ENCODE data around the gene ACTA2. TPM values are rescaled to one million over a fixed set of nuclear protein-coding genes. Genes with fewer than 3 reads are reported as not detected.

The ACTA2 gene
- 11.2 and 15.6 TPM in 2 replicates for total RNA-seq (2014; rRNA removed; shearing (Covaris generic))

DNA sequence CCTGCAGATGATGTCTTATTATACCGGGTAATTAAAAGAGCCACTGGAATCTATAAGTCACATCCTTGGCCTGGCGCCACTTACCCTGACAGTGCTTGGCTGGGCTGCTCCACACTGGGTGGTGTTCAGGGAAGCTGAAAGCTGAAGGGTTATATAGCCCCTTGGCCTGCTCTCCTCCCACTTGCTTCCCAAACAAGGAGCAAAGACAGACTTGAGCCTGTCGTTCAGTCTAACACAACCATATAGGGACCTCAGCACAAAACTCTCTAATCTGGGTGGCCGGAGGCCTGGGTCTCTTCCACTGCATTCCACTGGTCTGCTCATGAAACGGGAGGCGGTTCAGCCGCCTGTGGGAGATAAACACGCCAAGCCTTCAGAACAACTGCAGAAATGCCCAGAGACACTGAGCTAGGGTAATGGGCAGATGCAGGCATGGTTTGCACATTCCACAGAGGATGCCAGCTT is at the start of gene ACTA2:
TSS of gene ACTA2 (minus strand) at position 127 of the 465 bp plus-strand sequence. CDS start 3,843 bp downstream, outside the sequence.
- peak; percentile 26 for DNase-seq (ENCODE audit: low spot score)

DNA sequence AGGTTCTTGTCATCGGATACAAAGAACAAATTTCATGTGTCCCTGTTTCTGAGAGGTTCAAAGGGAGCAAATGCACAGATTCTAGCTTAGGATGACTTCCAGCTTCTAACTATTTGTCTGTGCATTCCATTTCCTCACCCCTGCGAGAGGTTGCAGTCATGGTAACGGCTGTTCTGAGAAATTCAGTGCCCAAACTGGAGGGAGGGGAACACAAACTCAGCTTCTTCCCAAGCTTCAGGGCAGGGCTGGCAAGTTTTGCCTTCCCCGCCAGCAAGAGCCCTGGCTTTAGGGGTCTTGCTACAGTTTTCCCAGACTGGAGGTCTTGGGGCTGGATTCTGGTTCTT is 49.1 kb upstream of the ACTA2 start:
- DNase-seq (ENCODE audit: low spot score), result no peak

DNA sequence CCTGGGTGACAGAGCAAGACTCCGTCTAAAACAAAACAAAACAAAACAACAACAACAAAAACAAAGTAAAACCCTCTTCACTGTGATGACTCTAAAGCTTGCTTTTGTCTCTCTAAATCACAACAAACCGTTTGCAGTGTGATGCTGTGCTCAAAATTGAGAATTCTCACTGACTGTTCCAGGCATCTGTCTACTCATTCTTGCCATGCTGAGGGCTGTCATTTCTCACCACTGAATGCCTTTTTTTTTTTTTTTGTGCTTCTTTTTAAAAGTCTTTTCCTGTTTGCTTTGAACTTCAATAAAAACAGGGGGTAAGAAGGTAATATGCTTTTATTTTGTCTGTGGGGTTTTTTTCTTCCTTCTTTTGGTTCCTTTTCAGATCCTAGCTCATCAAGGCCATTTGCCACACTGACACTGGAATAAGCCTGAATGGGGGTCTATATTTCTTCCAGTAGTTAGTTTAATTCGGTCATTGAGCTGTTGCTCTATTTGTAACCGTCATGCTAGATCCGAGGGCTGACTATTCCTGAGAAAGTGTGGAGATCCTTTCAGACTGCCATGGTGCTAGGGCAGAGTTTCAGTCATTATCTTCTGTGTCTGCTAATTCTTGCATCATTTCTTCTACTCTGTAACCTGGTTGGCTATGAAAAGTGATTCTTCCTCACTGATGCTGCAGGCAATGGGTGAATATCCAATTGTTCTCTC is 48.6 kb upstream of the ACTA2 start:
- no peak for DNase-seq (ENCODE audit: low spot score)

DNA sequence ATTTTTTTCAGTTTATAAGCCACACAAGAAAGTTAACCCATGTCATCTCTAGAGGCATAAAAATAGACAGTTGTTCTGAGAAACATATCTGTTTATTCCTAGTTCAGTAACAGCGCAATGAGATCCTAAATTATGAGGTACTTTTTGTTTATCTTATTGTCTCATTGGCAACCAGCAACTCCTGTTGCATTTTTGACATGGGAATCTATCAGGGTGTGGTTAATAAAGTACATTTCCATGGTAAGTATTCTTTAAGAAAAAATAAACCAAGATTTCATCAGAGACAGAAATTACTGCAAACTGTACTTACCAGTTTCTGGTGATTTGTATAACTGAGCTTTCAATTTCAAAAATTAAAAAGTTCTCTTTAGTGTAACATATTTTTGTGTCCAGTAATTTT is 47.1 kb upstream of the ACTA2 start:
- DNase-seq (ENCODE audit: low spot score), result no peak

DNA sequence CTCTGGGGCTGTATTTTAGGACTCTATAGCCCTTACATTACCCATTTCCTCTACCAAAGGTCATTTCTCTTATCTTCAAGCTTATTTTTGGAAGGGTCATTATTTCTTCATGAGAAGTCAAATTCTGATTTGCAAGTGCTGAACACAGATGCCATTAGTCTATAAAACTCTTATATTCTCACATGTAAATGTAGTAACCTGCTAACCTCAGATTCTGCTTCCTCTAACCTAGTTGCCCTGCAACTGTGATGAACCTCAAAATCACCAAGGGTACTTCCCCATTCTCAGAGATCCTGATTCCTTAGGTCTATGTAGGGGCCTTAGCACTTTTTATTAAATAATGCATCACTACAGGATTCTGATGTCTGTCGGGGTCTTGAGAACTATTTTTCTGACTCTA is 44.4 kb upstream of the ACTA2 start:
- DNase-seq (ENCODE audit: low spot score), result no peak

DNA sequence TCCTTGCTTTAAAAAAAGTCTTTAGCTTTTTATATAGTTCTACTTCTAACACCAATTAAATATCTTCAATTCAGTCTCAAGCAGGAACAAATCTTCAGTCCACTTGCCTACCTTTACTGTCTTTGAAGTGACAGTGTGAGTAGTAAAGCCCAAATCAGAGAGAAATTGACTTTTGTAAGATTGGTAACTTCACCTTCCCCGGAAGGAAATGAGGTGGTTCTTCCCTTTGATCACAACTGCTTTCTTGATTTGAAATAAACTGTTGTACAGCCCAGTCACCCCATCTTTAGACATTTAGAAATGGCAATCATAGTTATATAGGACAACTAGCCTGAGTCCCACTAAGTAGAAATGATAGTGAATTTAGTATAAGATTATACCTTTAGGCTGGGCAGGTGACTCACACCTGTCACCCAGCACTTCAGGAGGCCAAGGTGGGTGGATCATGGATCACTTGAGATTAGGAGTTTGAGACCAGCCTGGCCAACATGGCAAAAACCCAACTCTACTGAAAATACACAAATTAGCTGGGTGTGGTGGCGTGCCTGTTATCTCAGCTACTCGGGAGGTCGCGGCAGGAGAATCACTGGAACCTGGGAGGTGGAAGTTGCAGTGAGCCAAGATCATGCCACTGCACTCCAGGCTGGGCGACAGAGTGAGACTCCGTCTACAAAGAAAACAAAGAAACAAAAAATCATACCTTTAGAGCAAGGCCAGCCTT is 42.7 kb upstream of the ACTA2 start:
- DNase-seq (ENCODE audit: low spot score), result no peak

DNA sequence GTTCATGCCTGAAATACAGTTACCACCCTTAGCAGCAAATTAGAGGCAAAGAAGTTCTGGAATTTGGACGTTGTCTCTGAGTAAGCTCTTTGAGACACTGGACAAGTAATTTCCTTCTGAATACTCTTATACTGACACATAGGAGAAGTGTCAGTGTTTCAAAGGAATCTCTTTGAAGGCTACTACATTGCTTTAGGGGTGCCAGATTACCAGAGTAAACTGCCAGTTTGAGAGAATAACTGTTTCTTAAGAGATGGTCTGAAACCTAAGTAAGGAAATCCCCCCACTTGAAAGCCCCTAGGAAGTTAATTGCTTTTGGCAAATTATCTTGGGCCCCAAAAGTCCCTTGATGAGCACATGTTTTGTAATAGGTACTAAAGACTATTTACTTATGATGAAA is 41.4 kb upstream of the ACTA2 start:
- no peak for DNase-seq (ENCODE audit: low spot score)

DNA sequence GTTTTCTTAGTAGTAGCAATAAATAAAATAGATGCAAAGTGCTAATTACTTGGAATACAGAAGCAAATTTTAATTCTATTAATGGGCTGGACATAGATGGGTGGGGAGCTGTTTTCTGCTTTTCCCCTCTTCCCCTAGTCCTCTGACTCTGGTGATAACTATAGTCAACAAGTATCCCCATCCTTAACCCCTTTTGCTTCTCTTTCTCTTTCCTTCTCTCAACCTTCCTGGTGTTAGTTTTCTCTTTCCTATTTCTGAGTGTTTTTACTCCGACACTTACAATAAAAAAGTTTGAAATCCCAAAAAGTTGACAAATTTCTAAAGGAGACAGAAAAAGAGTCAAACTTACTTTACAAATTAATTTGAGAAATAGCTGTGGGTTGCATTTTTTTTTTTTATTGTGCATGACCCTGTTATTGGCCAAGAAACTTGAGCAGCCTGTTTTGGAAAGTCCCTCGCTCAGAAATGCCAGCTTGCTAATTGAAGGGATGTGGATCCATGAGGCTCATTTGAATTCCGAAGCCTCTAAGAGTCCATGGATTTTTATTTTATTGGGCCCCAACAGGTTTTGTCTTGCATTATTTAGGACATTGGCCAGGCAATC is 40.5 kb upstream of the ACTA2 start:
- no peak for DNase-seq (ENCODE audit: low spot score)

DNA sequence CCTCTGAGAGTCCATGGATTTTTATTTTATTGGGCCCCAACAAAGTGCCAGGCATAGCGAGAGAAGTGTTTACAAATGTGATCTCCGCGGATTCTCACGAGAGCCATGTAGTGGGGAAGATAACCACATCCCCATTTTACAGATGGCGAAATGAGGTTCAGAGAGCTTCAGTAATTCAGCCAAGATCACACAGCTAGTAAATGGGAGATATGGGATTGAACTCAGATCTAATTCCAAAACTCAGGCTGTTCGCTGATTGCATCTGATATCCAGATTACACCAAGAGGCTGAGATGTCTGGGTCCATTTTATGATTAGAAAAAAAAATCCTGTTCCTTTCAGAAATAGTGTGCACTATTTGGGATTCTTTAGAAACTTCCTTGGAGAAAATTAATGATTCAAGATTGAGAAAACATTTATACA is 39.3 kb upstream of the ACTA2 start:
- DNase-seq (ENCODE audit: low spot score), result no peak

DNA sequence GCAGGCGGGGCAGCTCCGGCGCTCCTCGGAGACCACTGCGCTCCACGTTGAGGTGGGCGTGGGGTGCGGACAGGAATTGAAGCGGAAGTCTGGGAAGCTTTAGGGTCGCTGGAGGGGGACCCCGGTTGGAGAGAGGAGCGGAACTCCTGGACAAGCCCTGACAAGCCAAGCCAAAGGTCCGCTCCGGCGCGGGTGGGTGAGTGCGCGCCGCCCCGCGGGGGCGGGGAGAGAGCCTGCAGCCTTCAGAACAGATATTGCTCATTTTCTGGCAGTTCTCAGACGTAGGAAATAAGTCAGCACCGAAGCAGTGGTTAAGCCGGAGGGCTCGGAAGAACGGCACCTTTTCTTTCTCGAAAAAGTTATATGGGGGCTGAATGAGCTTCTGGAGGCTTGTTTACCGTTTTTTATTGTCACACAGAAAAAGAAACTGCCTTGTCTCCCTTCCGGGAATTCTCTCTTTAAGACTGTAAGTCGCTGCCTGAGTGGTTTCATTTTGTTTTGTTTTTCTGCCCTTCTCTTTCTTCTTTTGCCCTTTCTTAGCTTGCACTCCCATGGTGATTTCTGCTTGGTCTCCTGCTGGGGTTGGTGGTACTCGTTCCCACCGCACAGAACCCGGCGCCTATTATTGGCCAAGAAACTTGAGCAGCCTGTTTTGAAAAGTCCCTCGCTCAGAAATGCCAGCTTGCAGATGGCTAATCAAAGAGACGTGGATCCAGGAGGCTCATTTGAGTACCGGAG is 38.8 kb upstream of the ACTA2 start:
- DNase-seq (ENCODE audit: low spot score), result peak; percentile 42

DNA sequence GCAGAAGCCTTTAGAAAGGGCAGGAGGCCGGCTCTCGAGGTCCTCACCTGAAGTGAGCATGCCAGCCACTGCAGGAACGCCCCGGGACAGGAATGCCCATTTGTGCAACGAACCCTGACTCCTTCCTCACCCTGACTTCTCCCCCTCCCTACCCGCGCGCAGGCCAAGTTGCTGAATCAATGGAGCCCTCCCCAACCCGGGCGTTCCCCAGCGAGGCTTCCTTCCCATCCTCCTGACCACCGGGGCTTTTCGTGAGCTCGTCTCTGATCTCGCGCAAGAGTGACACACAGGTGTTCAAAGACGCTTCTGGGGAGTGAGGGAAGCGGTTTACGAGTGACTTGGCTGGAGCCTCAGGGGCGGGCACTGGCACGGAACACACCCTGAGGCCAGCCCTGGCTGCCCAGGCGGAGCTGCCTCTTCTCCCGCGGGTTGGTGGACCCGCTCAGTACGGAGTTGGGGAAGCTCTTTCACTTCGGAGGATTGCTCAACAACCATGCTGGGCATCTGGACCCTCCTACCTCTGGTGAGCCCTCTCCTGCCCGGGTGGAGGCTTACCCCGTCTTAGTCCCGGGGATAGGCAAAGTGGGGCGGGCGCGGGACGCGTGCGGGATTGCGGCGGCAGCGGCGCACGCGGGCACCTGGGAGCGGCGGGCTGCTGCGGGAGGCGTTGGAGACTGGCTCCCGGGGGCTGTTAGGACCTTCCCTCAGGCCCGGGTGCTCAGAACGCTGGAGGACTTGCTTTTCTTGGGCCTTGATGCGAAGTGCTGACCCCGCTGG is 38.0 kb upstream of the ACTA2 start, which contains the start of gene FAS:
TSS of gene FAS (plus strand) at position 415 of the 777 bp plus-strand sequence. CDS start at position 494, 79 bp downstream.
- DNase-seq (ENCODE audit: low spot score), result peak; percentile 63

DNA sequence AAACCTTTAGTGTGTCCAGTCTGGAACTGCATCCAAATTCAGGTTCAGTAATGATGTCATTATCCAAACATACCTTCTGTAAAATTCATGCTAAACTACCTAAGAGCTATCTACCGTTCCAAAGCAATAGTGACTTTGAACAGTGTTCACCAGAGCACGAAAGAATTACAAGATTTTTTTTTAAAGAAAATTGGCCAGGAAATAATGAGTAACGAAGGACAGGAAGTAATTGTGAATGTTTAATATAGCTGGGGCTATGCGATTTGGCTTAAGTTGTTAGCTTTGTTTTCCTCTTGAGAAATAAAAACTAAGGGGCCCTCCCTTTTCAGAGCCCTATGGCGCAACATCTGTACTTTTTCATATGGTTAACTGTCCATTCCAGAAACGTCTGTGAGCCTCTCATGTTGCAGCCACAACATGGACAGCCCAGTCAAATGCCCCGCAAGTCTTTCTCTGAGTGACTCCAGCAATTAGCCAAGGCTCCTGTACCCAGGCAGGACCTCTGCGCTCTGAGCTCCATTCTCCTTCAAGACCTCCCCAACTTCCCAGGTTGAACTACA is 37.3 kb upstream of the ACTA2 start:
- no peak for DNase-seq (ENCODE audit: low spot score)

DNA sequence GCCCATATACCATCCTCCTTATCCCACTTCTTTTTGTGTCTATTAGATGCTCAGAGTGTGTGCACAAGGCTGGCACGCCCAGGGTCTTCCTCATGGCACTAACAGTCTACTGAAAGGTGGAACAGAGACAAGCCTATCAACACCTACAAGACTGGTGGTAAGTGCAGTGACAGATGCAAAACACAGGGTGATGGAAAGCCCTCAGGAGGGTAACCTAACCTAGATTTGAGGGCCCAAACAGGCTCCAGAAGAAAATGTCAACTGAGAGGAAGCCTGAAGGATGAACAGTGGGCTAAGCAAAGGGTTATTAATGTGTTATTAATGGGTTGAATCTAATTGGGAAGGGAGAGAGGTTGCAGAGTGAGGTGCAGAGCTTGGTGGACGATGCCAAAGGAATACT is 36.9 kb upstream of the ACTA2 start:
- no peak for DNase-seq (ENCODE audit: low spot score)

DNA sequence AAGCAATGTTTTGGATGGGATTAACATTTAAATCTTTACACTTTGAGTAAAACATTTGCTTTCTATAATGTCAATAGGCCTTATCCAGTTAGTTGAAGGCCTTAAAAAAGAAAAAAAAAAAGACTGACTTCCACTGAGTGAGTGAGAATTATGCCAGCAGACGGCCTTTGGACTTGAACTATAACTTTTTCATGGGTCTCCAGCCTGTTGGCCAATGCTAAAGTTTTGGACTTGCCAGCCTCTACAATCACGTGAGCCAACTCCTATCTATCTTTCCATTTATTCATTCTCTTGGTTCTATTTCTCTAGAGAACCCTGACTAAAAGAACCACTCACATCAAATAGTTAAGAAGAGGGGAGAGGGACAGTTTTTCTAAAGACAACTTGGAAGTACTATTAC is 35.3 kb upstream of the ACTA2 start:
- no peak for DNase-seq (ENCODE audit: low spot score)

DNA sequence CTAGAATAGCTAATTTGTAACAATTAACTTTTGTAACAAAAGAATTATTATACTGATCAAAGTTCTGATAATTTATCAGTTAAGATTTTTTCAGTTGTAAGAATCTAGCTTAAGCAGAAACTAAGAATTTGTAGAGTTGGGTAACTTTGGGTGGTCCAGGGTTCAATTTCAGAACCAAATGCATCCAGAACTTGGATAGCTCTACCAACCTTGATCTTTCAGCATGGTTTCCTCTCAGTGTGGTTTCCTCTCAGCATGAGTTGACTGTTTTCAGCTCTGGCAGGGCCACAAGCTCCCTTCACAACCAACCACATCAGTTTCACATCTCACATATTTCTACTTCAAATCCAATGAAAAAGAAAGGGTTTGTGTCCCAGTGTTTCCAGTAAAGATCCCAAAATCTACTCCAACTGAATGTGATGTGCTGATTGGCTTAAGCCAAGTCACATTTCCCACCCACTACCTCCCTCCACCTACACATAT is 34.7 kb upstream of the ACTA2 start:
- no peak for DNase-seq (ENCODE audit: low spot score)

DNA sequence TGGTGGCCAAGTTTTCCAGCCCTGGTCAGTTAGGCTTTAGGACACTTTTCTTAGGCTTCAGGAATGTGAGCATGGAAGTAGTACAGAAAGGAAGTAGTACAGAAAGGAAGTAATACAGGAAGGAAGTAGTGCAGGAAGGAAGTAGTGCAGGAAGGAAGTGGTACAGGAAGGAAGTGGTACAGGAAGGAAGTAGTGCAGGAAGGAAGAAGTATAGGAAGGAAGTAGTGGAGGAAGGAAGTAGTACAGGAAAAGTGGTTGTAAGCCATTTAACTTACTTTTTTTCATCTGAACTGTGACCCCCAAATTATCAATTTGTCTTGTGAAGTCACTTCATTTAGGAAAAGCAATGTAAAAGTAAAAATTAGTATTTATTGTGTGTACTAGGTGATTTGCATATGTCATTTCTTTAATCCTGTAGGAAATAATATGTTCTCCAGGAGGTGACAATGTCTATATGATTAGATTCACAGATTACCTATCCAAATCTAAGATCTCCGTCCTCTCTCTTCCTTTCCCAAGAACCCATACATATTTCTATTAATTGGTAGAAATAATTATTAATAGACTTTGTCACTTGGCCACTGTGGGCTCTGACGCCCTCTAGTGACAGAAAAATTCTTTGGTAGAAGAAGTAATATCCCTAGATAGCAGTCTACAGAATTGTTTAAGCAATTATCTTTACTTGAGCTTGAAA is 34.1 kb upstream of the ACTA2 start:
- DNase-seq (ENCODE audit: low spot score), result peak; percentile 31

DNA sequence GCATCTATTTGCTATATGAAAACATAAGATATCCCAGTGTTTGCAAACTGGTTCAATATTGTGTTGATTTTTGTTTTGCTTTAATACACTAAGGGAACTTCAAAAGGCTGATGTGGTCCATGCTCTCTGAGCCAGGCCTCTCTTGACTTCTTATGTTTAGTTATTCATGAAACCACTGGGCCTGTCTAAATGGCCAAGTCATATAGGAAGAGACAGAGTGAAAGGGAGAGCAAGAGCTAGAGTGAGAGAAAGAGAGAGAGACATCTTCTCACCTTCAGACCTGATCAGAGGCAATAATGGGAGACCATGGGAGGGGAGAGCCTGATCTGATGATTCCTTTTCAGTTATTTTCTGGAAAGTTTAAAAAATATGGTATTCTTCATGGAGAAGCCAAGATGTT is 32.0 kb upstream of the ACTA2 start:
- DNase-seq (ENCODE audit: low spot score), result no peak

DNA sequence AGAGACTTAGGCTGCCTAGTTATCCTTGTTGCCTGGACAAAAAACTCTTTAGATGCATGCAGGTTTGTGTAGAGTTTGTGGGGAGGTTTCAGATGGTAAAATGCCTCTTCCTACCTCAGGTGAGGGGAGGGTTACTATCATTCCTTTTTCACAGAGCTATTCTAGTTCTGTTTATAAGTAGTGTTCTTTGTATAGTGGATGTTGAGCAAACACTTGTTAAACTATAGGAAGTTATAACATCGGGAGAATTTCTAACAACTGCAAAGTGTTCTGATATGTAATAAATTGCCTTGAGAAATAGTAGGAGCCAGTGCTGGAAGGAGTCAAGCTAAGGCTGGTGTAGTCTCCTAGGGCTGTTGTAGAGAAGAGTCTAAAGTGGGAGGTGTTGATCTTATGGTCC is 31.4 kb upstream of the ACTA2 start:
- DNase-seq (ENCODE audit: low spot score), result no peak

DNA sequence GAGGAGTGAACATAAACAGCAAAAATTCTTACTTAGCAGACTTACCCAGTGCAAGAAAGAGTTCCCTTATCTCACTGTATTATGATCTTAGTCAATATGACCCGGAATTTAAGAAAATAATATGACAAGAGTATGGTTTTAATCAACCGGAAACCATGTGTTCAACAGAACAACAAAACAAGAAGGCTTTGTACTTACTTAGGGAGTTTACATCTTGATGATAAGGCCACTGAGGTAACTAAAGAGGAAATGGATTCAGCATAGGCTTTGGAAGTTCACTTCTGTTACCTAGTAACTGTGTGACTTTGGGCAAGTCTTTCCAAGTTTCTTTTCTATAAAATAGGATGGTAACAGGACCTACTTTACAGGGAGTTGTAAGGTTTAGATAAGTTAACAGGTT is 30.6 kb upstream of the ACTA2 start:
- DNase-seq (ENCODE audit: low spot score), result no peak

DNA sequence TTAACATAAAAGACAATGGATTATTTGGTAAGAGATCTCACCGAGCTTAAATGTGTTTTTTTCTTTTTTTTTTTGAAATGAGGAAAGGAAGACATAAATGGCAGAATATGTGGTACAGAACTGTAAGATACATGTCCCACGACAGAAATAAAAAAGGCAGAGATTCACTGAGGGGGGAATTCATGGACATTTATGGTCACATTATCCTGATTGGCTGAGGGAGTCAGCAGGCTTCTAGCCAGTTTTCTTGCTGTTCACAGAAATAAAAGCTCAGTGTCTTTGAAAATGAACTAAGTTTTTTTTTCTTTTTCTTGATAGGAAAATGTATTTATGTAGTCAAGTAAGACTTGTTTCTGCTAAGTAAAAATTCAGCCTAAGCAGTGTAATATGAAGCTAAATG is 29.8 kb upstream of the ACTA2 start:
- no peak for DNase-seq (ENCODE audit: low spot score)
